ENCODE results near the gene HUWE1.

Gene HUWE1

DNA sequence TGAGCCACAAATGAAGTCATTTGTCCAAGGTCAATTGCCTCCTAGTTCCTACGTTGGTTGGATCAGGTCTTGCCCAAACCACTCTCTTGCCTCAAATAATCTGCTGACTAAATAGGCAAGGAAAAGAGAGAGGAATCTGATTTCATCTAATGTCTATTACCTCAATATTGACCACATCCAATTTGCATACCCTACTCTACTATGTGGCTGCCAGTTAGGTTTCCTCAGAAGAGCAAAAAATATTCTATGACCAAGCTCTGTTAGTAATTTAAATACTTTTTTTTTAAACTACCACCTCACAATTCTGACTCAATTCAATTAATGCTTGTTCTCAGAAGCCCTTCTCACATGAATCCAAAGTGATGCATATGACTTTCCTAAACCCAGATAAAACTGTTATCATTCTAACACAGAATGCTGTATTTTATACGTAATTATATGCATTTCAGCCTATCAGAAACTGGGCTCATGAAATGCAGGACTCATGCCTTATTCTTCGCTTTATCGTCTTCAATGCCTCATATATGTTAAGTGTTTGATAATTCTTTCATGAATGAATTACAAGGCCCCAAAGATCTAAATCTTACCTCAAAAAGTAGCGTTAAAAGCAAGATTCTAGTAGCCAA lies 98.6 kb downstream of the HUWE1 start:
- ATAC-seq: no peak
- TF ChIP-seq ZFP30 (CRISPR knock-in tag; IDR thresholded peaks at IDR 0.05): no peak
- TF ChIP-seq ZNF565 (CRISPR knock-in tag; conservative IDR thresholded peaks at IDR 0.05; ENCODE audit: low read depth): no peak
- TF ChIP-seq, protein P1, sequence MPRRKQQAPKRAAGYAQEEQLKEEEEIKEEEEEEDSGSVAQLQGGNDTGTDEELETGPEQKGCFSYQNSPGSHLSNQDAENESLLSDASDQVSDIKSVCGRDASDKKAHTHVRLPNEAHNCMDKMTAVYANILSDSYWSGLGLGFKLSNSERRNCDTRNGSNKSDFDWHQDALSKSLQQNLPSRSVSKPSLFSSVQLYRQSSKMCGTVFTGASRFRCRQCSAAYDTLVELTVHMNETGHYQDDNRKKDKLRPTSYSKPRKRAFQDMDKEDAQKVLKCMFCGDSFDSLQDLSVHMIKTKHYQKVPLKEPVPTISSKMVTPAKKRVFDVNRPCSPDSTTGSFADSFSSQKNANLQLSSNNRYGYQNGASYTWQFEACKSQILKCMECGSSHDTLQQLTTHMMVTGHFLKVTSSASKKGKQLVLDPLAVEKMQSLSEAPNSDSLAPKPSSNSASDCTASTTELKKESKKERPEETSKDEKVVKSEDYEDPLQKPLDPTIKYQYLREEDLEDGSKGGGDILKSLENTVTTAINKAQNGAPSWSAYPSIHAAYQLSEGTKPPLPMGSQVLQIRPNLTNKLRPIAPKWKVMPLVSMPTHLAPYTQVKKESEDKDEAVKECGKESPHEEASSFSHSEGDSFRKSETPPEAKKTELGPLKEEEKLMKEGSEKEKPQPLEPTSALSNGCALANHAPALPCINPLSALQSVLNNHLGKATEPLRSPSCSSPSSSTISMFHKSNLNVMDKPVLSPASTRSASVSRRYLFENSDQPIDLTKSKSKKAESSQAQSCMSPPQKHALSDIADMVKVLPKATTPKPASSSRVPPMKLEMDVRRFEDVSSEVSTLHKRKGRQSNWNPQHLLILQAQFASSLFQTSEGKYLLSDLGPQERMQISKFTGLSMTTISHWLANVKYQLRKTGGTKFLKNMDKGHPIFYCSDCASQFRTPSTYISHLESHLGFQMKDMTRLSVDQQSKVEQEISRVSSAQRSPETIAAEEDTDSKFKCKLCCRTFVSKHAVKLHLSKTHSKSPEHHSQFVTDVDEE (CRISPR knock-in tag; IDR thresholded peaks at IDR 0.05): no peak
- TF ChIP-seq RARB (CRISPR knock-in tag; IDR thresholded peaks at IDR 0.05): no peak
- TF ChIP-seq ZNF70 (CRISPR knock-in tag; IDR thresholded peaks at IDR 0.05): no peak
- no peak for TF ChIP-seq TCF4 (CRISPR knock-in tag; IDR thresholded peaks at IDR 0.05; ENCODE audit: borderline replicate concordance)
- TF ChIP-seq ESRRG (CRISPR knock-in tag; IDR thresholded peaks at IDR 0.05): no peak
- no peak for TF ChIP-seq ISL1 (CRISPR knock-in tag; IDR thresholded peaks at IDR 0.05)

DNA sequence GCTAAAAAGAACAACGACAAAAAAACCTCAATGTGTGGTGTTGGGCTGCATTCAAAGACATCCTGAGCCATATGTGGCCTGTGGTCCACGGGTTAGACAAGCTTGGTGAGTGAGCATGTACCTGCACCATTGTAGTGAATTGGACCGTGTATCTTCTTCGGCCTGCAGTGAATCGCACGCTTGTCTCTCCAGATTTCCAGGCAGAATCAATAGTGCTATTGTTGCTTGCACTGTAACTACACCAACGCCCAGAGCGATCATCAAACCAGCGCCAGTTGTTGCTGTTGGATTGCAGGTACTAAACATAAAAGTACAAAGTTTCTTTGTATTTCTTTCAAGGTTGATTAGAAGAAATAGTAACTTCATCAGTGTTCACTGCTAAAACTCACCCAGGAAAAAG lies 101.6 kb downstream of the HUWE1 start:
- ATAC-seq: no peak
- TF ChIP-seq, protein P2, sequence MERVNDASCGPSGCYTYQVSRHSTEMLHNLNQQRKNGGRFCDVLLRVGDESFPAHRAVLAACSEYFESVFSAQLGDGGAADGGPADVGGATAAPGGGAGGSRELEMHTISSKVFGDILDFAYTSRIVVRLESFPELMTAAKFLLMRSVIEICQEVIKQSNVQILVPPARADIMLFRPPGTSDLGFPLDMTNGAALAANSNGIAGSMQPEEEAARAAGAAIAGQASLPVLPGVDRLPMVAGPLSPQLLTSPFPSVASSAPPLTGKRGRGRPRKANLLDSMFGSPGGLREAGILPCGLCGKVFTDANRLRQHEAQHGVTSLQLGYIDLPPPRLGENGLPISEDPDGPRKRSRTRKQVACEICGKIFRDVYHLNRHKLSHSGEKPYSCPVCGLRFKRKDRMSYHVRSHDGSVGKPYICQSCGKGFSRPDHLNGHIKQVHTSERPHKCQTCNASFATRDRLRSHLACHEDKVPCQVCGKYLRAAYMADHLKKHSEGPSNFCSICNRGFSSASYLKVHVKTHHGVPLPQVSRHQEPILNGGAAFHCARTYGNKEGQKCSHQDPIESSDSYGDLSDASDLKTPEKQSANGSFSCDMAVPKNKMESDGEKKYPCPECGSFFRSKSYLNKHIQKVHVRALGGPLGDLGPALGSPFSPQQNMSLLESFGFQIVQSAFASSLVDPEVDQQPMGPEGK (CRISPR knock-in tag; IDR thresholded peaks at IDR 0.05; ENCODE audit: borderline replicate concordance): no peak
- TF ChIP-seq, protein P1 (CRISPR knock-in tag; IDR thresholded peaks at IDR 0.05): no peak
- TF ChIP-seq ARNTL (CRISPR knock-in tag; IDR thresholded peaks at IDR 0.05; ENCODE audit: borderline replicate concordance, low read depth) (no peak), ZNF8 (CRISPR knock-in tag; IDR thresholded peaks at IDR 0.05) (no peak), CSDC2 (CRISPR knock-in tag; IDR thresholded peaks at IDR 0.05) (no peak), ZNF70 (CRISPR knock-in tag; IDR thresholded peaks at IDR 0.05) (no peak), ZNF565 (CRISPR knock-in tag; conservative IDR thresholded peaks at IDR 0.05; ENCODE audit: low read depth) (no peak), RARB (CRISPR knock-in tag; IDR thresholded peaks at IDR 0.05) (no peak), SNAI2 (CRISPR knock-in tag; IDR thresholded peaks at IDR 0.05) (no peak), TCF4 (CRISPR knock-in tag; IDR thresholded peaks at IDR 0.05; ENCODE audit: borderline replicate concordance) (no peak), ZFP3 (CRISPR knock-in tag; IDR thresholded peaks at IDR 0.05) (no peak)
- TF ChIP-seq, protein P3, sequence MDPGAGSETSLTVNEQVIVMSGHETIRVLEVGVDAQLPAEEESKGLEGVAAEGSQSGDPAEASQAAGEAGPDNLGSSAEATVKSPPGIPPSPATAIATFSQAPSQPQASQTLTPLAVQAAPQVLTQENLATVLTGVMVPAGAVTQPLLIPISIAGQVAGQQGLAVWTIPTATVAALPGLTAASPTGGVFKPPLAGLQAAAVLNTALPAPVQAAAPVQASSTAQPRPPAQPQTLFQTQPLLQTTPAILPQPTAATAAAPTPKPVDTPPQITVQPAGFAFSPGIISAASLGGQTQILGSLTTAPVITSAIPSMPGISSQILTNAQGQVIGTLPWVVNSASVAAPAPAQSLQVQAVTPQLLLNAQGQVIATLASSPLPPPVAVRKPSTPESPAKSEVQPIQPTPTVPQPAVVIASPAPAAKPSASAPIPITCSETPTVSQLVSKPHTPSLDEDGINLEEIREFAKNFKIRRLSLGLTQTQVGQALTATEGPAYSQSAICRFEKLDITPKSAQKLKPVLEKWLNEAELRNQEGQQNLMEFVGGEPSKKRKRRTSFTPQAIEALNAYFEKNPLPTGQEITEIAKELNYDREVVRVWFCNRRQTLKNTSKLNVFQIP (CRISPR knock-in tag; IDR thresholded peaks at IDR 0.05; ENCODE audit: borderline replicate concordance, low read depth): no peak
- TF ChIP-seq, protein P4, sequence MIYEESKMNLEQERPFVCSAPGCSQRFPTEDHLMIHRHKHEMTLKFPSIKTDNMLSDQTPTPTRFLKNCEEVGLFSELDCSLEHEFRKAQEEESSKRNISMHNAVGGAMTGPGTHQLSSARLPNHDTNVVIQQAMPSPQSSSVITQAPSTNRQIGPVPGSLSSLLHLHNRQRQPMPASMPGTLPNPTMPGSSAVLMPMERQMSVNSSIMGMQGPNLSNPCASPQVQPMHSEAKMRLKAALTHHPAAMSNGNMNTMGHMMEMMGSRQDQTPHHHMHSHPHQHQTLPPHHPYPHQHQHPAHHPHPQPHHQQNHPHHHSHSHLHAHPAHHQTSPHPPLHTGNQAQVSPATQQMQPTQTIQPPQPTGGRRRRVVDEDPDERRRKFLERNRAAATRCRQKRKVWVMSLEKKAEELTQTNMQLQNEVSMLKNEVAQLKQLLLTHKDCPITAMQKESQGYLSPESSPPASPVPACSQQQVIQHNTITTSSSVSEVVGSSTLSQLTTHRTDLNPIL (CRISPR knock-in tag; IDR thresholded peaks at IDR 0.05; ENCODE audit: low read depth): no peak

DNA sequence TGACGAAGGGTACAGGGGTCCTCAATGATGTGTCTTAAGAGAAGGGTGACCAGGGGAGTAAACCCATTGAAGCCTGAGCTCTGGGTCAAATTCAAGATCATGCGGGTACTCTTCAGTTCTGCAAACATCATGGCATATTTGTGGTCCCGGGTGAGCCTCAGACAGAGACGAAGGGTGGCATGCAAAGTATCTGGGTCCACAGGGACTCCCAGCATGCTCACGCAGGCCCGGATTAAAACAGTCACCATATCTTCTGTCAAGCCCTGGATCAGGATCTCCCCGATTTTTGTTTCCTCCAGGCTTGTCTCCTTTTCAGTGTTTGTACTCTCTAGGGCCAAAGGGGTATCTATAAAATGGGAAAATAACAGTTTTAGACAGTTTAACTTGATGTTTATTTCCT lies 102.9 kb downstream of the HUWE1 start:
- no peak for ATAC-seq
- TF ChIP-seq OSR1 (CRISPR knock-in tag; IDR thresholded peaks at IDR 0.05) (no peak), ZNF70 (CRISPR knock-in tag; IDR thresholded peaks at IDR 0.05) (no peak), ESRRG (CRISPR knock-in tag; IDR thresholded peaks at IDR 0.05) (no peak), ZFP3 (CRISPR knock-in tag; IDR thresholded peaks at IDR 0.05) (no peak), ZNF8 (CRISPR knock-in tag; IDR thresholded peaks at IDR 0.05) (no peak), CSDC2 (CRISPR knock-in tag; IDR thresholded peaks at IDR 0.05) (no peak), SNAI2 (CRISPR knock-in tag; IDR thresholded peaks at IDR 0.05) (no peak), ZNF565 (CRISPR knock-in tag; conservative IDR thresholded peaks at IDR 0.05; ENCODE audit: low read depth) (no peak), ZC3H10 (CRISPR knock-in tag; IDR thresholded peaks at IDR 0.05) (no peak), BACH2 (CRISPR knock-in tag; IDR thresholded peaks at IDR 0.05; ENCODE audit: borderline replicate concordance) (no peak)
- TF ChIP-seq, protein P5, sequence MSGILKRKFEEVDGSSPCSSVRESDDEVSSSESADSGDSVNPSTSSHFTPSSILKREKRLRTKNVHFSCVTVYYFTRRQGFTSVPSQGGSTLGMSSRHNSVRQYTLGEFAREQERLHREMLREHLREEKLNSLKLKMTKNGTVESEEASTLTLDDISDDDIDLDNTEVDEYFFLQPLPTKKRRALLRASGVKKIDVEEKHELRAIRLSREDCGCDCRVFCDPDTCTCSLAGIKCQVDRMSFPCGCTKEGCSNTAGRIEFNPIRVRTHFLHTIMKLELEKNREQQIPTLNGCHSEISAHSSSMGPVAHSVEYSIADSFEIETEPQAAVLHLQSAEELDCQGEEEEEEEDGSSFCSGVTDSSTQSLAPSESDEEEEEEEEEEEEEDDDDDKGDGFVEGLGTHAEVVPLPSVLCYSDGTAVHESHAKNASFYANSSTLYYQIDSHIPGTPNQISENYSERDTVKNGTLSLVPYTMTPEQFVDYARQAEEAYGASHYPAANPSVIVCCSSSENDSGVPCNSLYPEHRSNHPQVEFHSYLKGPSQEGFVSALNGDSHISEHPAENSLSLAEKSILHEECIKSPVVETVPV (CRISPR knock-in tag; IDR thresholded peaks at IDR 0.05): no peak
- TF ChIP-seq, protein P3 (CRISPR knock-in tag; IDR thresholded peaks at IDR 0.05; ENCODE audit: borderline replicate concordance, low read depth): no peak
- TF ChIP-seq, protein P2 (CRISPR knock-in tag; IDR thresholded peaks at IDR 0.05; ENCODE audit: borderline replicate concordance): no peak
